NB4 (cell line): ENCODE measurements around the gene REELD1.

Source experiments
- CTCF ChIP-seq: IDR thresholded peaks from one replicate; pipeline ENCODE4 v1.5.1; 2012; ENCODE audit warnings: low read depth, low read length
- POLR2A ChIP-seq: IDR thresholded peaks from 2 replicates; pipeline ENCODE4 v1.6.1; 2011; ENCODE audit warnings: mild to moderate bottlenecking; ENCODE audit not compliant: insufficient read length; ENCODE audit errors: extremely low read depth

- no peak for TF ChIP-seq POLR2A
- TF ChIP-seq CTCF = no peak
Measured at GRCh38 chr4:146202665-146203064, 11.7 kb upstream of the REELD1 start.
